Neuronal stem cell (in vitro differentiated cells): ENCODE data around the gene PDE6G.

Source experiments
- DNase-seq: peaks from one replicate; pipeline ENCODE4 v3.0.0-alpha.2; 2013; ENCODE audit warnings: low spot score
- H2AFZ ChIP-seq: one replicate; pipeline ENCODE4 v1.6.1; 2013; ENCODE audit warnings: mild to moderate bottlenecking, low read length, inconsistent platforms
- H2AK5ac ChIP-seq: 2 replicates; pipeline ENCODE4 v1.6.1; 2013; ENCODE audit warnings: low read depth, mild to moderate bottlenecking, inconsistent platforms, low read length, moderate library complexity, mixed read lengths
- H2BK120ac ChIP-seq: 2 replicates; pipeline ENCODE4 v1.6.1; 2013; ENCODE audit warnings: low read depth, mild to moderate bottlenecking, inconsistent platforms, low read length, moderate library complexity, mixed read lengths
- H2BK12ac ChIP-seq: one replicate; pipeline ENCODE4 v1.6.1; 2013; ENCODE audit warnings: low read length, inconsistent platforms
- H2BK15ac ChIP-seq: 2 replicates; pipeline ENCODE4 v1.6.1; 2013; ENCODE audit warnings: mild to moderate bottlenecking, low read length, inconsistent platforms, mixed read lengths
- H2BK5ac ChIP-seq: one replicate; pipeline ENCODE4 v1.6.1; 2013; ENCODE audit warnings: inconsistent platforms, mild to moderate bottlenecking, low read length, moderate library complexity
- H3K14ac ChIP-seq: one replicate; pipeline ENCODE4 v1.6.1; 2013; ENCODE audit warnings: low read length, inconsistent platforms
- H3K18ac ChIP-seq: 2 replicates; pipeline ENCODE4 v1.6.1; 2013; ENCODE audit warnings: low read length, inconsistent platforms
- H3K23ac ChIP-seq: 2 replicates; pipeline ENCODE4 v1.6.1; 2013; ENCODE audit warnings: low read depth, mild to moderate bottlenecking, mixed read lengths, low read length, inconsistent platforms; ENCODE audit not compliant: poor library complexity
- H3K27ac ChIP-seq: replicated peaks from 3 replicates; pipeline ENCODE4 v1.5.1; 2013; ENCODE audit warnings: low read length, inconsistent platforms
- H3K27me3 ChIP-seq, 3 experiments: 2 replicates each; pipeline ENCODE4 v1.6.1; 2013; ENCODE audit warnings: low read length in 3 of 3, mild to moderate bottlenecking in 2 of 3, inconsistent platforms in 1 of 3, low read depth in 1 of 3, mixed read lengths in 1 of 3, moderate library complexity in 1 of 3; ENCODE audit not compliant: control insufficient read depth in 3 of 3, insufficient read depth in 3 of 3
- H3K36me3 ChIP-seq, 2 donors: replicated peaks in 1 of 2; 2 replicates each; pipeline ENCODE4 v1.6.1; 2013; ENCODE audit warnings: low read length in 2 of 2; ENCODE audit not compliant: control insufficient read depth in 2 of 2, insufficient read depth in 2 of 2
- H3K4ac ChIP-seq: 2 replicates; pipeline ENCODE4 v1.6.1; 2013; ENCODE audit warnings: inconsistent platforms, mild to moderate bottlenecking, low read length, moderate library complexity
- H3K4me1 ChIP-seq, 2 donors: 1 replicate in 1 of 2; 2 replicates in 1 of 2; pipeline ENCODE4 v1.6.1; 2013; ENCODE audit warnings: low read length in 2 of 2, low read depth in 1 of 2; ENCODE audit not compliant: control insufficient read depth in 2 of 2, insufficient read depth in 1 of 2
- H3K4me2 ChIP-seq: one replicate; pipeline ENCODE4 v1.6.1; 2013; ENCODE audit warnings: mild to moderate bottlenecking, low read length, inconsistent platforms; ENCODE audit not compliant: insufficient read depth, poor library complexity, severe bottlenecking
- H3K4me3 ChIP-seq, 2 donors: 2 replicates each; pipeline ENCODE4 v1.5.1; 2013; ENCODE audit warnings: low read length in 2 of 2, mild to moderate bottlenecking in 2 of 2, inconsistent platforms in 1 of 2, moderate library complexity in 1 of 2
- H3K79me1 ChIP-seq: one replicate; pipeline ENCODE4 v1.6.1; 2013; ENCODE audit warnings: low read depth, mild to moderate bottlenecking, inconsistent platforms, low read length, moderate library complexity
- H3K9ac ChIP-seq: one replicate; pipeline ENCODE4 v1.6.1; 2013; ENCODE audit warnings: mild to moderate bottlenecking, low read depth, low read length, inconsistent platforms; ENCODE audit not compliant: poor library complexity
- H3K9me3 ChIP-seq, 2 donors: replicated peaks in 1 of 2; 2 replicates each; pipeline versions ENCODE3 to v1.6.1; 2013; ENCODE audit warnings: low read length in 2 of 2, mild to moderate bottlenecking in 2 of 2, inconsistent platforms in 1 of 2, low read depth in 1 of 2, mixed read lengths in 1 of 2, moderate library complexity in 1 of 2; ENCODE audit not compliant: control insufficient read depth in 2 of 2, insufficient read depth in 1 of 2
- H4K8ac ChIP-seq: one replicate; pipeline ENCODE4 v1.6.1; 2013; ENCODE audit warnings: low read depth, mild to moderate bottlenecking, inconsistent platforms, low read length, moderate library complexity
- H4K91ac ChIP-seq: one replicate; pipeline ENCODE4 v1.6.1; 2013; ENCODE audit warnings: low read length, low read depth, mild to moderate bottlenecking, inconsistent platforms; ENCODE audit not compliant: poor library complexity
- WGBS, 2 donors: extraction: QIAGEN DNeasy Blood & Tissue Kit; methylation state at CpG; one replicate each; pipeline ENCODE4 v1.1.7; 2013; ENCODE audit warnings: missing lambda C conversion rate in 2 of 2, mixed read lengths in 1 of 2; ENCODE audit not compliant: insufficient read length in 2 of 2, insufficient replicate concordance in 1 of 2; ENCODE audit errors: extremely low coverage in 2 of 2; 5-methylcytosine and 5-hydroxymethylcytosine counted together

The PDE6G gene

DNA sequence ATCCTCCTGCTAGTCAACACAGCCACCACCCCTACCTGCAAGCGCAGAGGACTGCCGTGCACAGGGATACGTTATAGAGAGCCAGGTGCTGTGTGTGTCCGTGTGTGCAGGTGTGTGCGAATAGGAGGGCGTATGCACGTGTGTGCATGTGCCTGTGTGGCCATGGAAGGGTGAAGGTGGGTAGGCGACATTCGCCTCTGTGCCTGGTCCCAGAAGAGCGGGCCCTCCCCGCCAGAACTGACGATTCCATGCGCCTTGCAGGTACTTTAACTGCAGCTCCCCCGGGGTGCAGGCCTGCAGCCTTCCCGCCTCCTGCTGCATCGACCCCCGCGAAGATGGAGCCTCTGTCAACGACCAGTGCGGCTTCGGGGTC, 8.7 kb downstream of the PDE6G start:
- Histone ChIP-seq H4K8ac (no peak overlapping the region), H3K79me1 (peaks cover 4% of the 10 kb centered on the region), H3K23ac (no peak overlapping the region), H2AK5ac (no peak overlapping the region), H3K4me3 (peak overlapping the region in 1 of 2 donors; percentile 23), H2BK12ac (no peak overlapping the region), H3K9me3 (peaks cover 11 to 12% of the 10 kb centered on the region in 2 donors), H3K27ac (no peak overlapping the region), H2BK5ac (no peak overlapping the region), H4K91ac (no peak overlapping the region), H2BK120ac (peak overlapping the region; percentile 81), H3K27me3 (peaks cover 14 to 30% (median 22%) of the 10 kb centered on the region in 3 experiments), H3K14ac (peak overlapping the region; percentile 82), H3K4me1 (peaks cover under 1 to 4% of the 10 kb centered on the region in 2 donors), H2BK15ac (no peak overlapping the region), H3K4ac (no peak overlapping the region), H3K4me2 (peak overlapping the region; percentile 69), H3K36me3 (peaks cover 0 to 3% of the 10 kb centered on the region in 2 donors), H2AFZ (peak overlapping the region; percentile 45), H3K9ac (peak overlapping the region; percentile 15), H3K18ac (peak overlapping the region; percentile 85)
- no peak for DNase-seq
- no CpG with 5 or more reads among the region's 21 CpGs for whole genome bisulfite sequencing, 2 donors

DNA sequence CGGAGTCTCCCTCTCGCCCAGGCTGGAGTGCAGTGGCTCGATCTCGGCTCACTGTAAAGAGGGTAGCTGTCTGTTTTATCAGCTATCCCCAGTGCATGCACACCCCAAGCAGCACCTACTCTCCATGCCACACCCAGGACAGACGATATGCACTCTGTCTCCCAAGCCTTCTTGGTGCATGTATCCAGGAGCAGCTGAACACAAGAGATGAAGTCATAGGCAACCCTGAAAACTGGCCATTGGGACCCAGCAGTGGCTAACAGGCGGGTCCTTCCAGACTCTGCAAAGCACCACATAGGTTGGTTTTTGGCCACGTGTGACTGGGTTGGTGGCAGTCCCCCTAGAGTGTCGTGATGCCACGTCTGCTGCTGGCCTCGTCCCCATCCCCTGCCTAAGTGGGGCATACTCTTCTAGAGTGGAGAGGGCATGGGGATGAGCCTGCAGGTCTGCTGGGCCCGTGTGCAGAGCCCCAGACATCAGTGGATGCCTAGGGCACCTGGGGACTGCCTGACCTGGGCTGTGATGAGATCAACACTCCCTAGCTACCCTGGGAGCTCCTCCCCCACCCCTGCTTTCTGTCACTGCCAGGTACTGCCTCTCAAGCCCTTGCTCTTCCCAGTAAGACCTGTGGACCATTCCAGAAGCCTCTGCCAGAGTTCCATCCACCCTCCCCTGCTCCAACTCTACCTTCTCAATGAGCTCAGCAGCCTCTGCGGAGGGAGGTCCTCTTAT, 9.3 kb downstream of the PDE6G start:
- Histone ChIP-seq H3K4me2 (no peak overlapping the region), H3K4me1 (peaks cover 0 to 4% of the 10 kb centered on the region in 2 donors), H2BK5ac (peak overlapping the region; percentile 22), H3K79me1 (peaks cover 4% of the 10 kb centered on the region), H3K9me3 (peaks cover 11 to 12% of the 10 kb centered on the region in 2 donors), H3K27me3 (peaks cover 14 to 30% (median 22%) of the 10 kb centered on the region in 3 experiments), H3K18ac (no peak overlapping the region), H3K23ac (peak overlapping the region; percentile 45), H4K91ac (no peak overlapping the region), H2AK5ac (no peak overlapping the region), H2AFZ (no peak overlapping the region), H2BK12ac (no peak overlapping the region), H2BK120ac (no peak overlapping the region), H3K14ac (no peak overlapping the region), H3K9ac (no peak overlapping the region), H3K4me3 (no peak overlapping the region), H3K4ac (no peak overlapping the region), H3K36me3 (peaks cover 0 to 3% of the 10 kb centered on the region in 2 donors), H2BK15ac (no peak overlapping the region), H3K27ac (no peak overlapping the region), H4K8ac (no peak overlapping the region)
- no peak for DNase-seq
- no CpG with 5 or more reads among the region's 12 CpGs for WGBS, 2 donors

DNA sequence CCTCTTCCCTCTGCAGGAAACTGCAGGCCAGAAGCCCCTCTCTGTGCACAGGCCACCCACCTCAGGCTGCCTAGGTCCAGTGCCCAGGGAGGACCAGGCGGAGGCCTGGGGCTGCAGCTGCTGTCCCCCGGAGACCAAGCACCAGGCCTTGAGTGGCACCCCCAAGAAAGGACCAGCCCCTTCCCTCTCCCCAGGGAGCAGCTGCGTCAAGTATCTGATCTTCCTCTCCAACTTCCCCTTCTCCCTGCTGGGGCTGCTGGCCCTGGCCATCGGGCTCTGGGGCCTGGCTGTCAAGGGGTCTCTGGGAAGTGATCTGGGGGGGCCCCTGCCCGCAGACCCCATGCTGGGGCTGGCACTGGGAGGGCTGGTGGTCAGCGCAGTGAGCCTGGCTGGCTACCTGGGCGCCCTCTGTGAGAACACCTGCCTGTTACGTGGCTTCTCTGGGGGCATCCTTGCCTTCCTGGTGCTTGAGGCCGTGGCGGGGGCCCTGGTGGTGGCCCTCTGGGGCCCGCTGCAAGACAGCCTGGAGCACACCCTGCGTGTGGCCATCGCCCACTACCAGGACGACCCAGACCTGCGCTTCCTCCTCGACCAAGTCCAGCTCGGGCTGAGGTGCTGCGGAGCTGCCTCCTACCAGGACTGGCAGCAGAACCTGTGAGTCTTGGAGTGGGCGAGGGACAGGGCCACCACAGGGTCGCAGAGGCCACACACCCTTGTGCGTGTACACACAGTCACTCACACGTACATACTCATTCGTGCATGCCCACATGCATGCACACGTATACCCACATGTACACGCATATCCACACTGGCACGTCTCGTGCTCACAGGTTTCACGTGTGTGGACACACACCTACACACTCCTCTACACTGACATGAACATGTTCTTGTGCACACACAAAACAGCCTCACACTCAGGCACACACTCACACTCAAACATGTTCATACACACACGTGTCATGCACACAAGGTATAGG, 11.1 kb downstream of the PDE6G start:
- peak overlapping the region; percentile 75 for H3K23ac ChIP-seq
- peaks cover 0 to 2% of the 10 kb centered on the region in 2 donors for H3K4me1 ChIP-seq
- no CpG with 5 or more reads among the region's 29 CpGs for WGBS, 2 donors
- H3K27me3 ChIP-seq: peaks cover 14 to 30% (median 22%) of the 10 kb centered on the region in 3 experiments
- H3K4ac ChIP-seq: no peak overlapping the region
- peaks cover 3% of the 10 kb centered on the region for H3K79me1 ChIP-seq
- no peak overlapping the region for H4K91ac ChIP-seq
- H3K4me2 ChIP-seq: no peak overlapping the region
- peak overlapping the region; percentile 64 for H2BK15ac ChIP-seq
- no peak for DNase-seq
- H3K27ac ChIP-seq: no peak overlapping the region
- H3K36me3 ChIP-seq: peaks cover 0 to 3% of the 10 kb centered on the region in 2 donors
- H3K9ac ChIP-seq: peak overlapping the region; percentile 84
- H3K14ac ChIP-seq: peak overlapping the region; percentile 97
- H2BK120ac ChIP-seq: no peak overlapping the region
- no peak overlapping the region for H2AK5ac ChIP-seq
- no peak overlapping the region for H4K8ac ChIP-seq
- H3K9me3 ChIP-seq: peaks cover 11 to 12% of the 10 kb centered on the region in 2 donors
- H2BK5ac ChIP-seq: no peak overlapping the region
- H2BK12ac ChIP-seq: peak overlapping the region; percentile 84
- peak overlapping the region in 1 of 2 donors; percentile 3 for H3K4me3 ChIP-seq
- no peak overlapping the region for H2AFZ ChIP-seq
- H3K18ac ChIP-seq: no peak overlapping the region
